Loucy (cell line): Measurements from ENCODE around the gene INTS6.

ENCODE experiments used
- H2AFZ ChIP-seq: fragments of 200-600 bp; sonication (generic); 2 replicates; pipeline ENCODE4 v1.6.0; 2016; ENCODE audit warnings: antibody characterized with exemption, mild to moderate bottlenecking, low read length, moderate library complexity
- H3F3A ChIP-seq: fragments of 200-600 bp; 2 replicates; pipeline ENCODE4 v1.6.0; 2016; ENCODE audit warnings: antibody characterized with exemption, low read depth, mild to moderate bottlenecking
- H3K27me3 ChIP-seq: fragments of 200-600 bp; sonication (generic); 2 replicates; pipeline ENCODE4 v1.6.1; 2014; ENCODE audit warnings: low read length, mild to moderate bottlenecking; ENCODE audit not compliant: insufficient read depth, poor library complexity, severe bottlenecking
- H3K36me3 ChIP-seq: fragments of 200-600 bp; sonication (generic); 2 replicates; pipeline ENCODE4 v1.6.1; 2016; ENCODE audit warnings: low read length; ENCODE audit not compliant: insufficient read depth
- H3K4me1 ChIP-seq: fragments of 200-600 bp; sonication (generic); 2 replicates; pipeline ENCODE4 v1.5.1; 2014; ENCODE audit warnings: low read length, mild to moderate bottlenecking; ENCODE audit not compliant: insufficient read depth, poor library complexity, severe bottlenecking
- H3K4me2 ChIP-seq: fragments of 200-600 bp; sonication (generic); 2 replicates; pipeline ENCODE4 v1.6.0; 2014; ENCODE audit warnings: antibody characterized with exemption, low read length, low read depth, mild to moderate bottlenecking; ENCODE audit not compliant: poor library complexity, severe bottlenecking
- H3K4me3 ChIP-seq: fragments of 200-600 bp; sonication (generic); 2 replicates; pipeline ENCODE4 v1.5.1; 2014; ENCODE audit warnings: low read length, mild to moderate bottlenecking, mixed read lengths; ENCODE audit not compliant: poor library complexity, severe bottlenecking
- H3K79me2 ChIP-seq: fragments of 200-600 bp; sonication (generic); 2 replicates; pipeline ENCODE4 v1.6.1; 2014; ENCODE audit warnings: low read length; ENCODE audit not compliant: insufficient read depth
- H3K9ac ChIP-seq: fragments of 200-600 bp; sonication (generic); 2 replicates; pipeline ENCODE4 v1.6.0; 2014; ENCODE audit warnings: mild to moderate bottlenecking, low read depth, low read length, moderate library complexity; ENCODE audit not compliant: poor library complexity, severe bottlenecking
- H3K9me2 ChIP-seq: fragments of 200-600 bp; sonication (generic); replicated peaks from 2 replicates; pipeline ENCODE4 v1.6.1; 2016; ENCODE audit warnings: low read depth, low read length, mixed read lengths
- H3K9me3 ChIP-seq: fragments of 200-600 bp; sonication (generic); 2 replicates; pipeline ENCODE4 v1.6.1; 2014; ENCODE audit warnings: mild to moderate bottlenecking, antibody characterized with exemption, low read length, low read depth; ENCODE audit not compliant: insufficient read depth
- H4K20me1 ChIP-seq: fragments of 200-600 bp; sonication (generic); 2 replicates; pipeline ENCODE4 v1.6.0; 2014; ENCODE audit warnings: antibody characterized with exemption, low read length, mild to moderate bottlenecking; ENCODE audit not compliant: insufficient read depth, poor library complexity, severe bottlenecking
- EZH2phosphoT487 ChIP-seq: fragments of 200-600 bp; IDR thresholded peaks from 2 replicates; pipeline ENCODE4 v1.6.1; 2018; ENCODE audit warnings: antibody characterized with exemption, mild to moderate bottlenecking, moderate library complexity, borderline replicate concordance
- TF ChIP-seq, protein P1 (sequence below): fragments of 200-600 bp; sonication (generic); conservative IDR thresholded peaks from 2 replicates; pipeline ENCODE4 v1.5.1; 2014; ENCODE audit warnings: mild to moderate bottlenecking, antibody characterized with exemption, low read length

The INTS6 gene

GRCh38 chr13:51357928-51358595 is 94.8 kb downstream of the INTS6 start:
- no peaks in the 10 kb centered on the region for H4K20me1 ChIP-seq
- H2AFZ ChIP-seq: no peak overlapping the region
- TF ChIP-seq, protein P1, sequence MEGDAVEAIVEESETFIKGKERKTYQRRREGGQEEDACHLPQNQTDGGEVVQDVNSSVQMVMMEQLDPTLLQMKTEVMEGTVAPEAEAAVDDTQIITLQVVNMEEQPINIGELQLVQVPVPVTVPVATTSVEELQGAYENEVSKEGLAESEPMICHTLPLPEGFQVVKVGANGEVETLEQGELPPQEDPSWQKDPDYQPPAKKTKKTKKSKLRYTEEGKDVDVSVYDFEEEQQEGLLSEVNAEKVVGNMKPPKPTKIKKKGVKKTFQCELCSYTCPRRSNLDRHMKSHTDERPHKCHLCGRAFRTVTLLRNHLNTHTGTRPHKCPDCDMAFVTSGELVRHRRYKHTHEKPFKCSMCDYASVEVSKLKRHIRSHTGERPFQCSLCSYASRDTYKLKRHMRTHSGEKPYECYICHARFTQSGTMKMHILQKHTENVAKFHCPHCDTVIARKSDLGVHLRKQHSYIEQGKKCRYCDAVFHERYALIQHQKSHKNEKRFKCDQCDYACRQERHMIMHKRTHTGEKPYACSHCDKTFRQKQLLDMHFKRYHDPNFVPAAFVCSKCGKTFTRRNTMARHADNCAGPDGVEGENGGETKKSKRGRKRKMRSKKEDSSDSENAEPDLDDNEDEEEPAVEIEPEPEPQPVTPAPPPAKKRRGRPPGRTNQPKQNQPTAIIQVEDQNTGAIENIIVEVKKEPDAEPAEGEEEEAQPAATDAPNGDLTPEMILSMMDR: no peak
- TF ChIP-seq EZH2phosphoT487: no peak
- no peaks in the 10 kb centered on the region for H3K27me3 ChIP-seq
- H3K36me3 ChIP-seq: no peaks in the 10 kb centered on the region
- H3K79me2 ChIP-seq: no peaks in the 10 kb centered on the region
- no peaks in the 10 kb centered on the region for H3F3A ChIP-seq
- no peaks in the 10 kb centered on the region for H3K9me3 ChIP-seq
- H3K4me2 ChIP-seq: no peak overlapping the region
- H3K9me2 ChIP-seq: no peaks in the 10 kb centered on the region
- no peak overlapping the region for H3K4me3 ChIP-seq
- no peak overlapping the region for H3K9ac ChIP-seq
- no peaks in the 10 kb centered on the region for H3K4me1 ChIP-seq

DNA sequence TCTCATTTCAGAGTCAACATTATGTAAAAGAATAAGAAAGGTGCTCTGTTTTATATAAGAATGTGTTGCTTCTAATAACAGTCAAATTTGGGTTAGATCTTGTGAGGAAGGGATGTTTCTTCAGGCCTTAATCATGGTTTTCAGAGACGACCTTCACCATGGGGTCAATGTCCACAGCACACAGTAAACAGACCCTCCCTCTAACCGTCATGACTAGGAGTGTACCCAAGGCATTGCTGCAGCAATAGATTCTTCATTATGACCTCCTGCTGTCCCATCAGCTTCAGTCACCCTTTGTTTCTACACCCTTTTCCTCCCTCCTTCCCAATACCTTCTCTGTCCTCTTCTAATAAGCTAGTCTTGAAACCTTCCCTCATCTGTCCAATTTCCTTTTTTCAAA is 97.6 kb downstream of the INTS6 start:
- H2AFZ ChIP-seq: no peak overlapping the region
- no peaks in the 10 kb centered on the region for H3K9me3 ChIP-seq
- H3K9me2 ChIP-seq: no peaks in the 10 kb centered on the region
- H3K27me3 ChIP-seq: no peaks in the 10 kb centered on the region
- H4K20me1 ChIP-seq: no peaks in the 10 kb centered on the region
- no peak for TF ChIP-seq EZH2phosphoT487
- TF ChIP-seq, protein P1: no peak
- H3K79me2 ChIP-seq: no peaks in the 10 kb centered on the region
- no peak overlapping the region for H3K4me2 ChIP-seq
- H3K9ac ChIP-seq: no peak overlapping the region
- no peaks in the 10 kb centered on the region for H3F3A ChIP-seq
- no peaks in the 10 kb centered on the region for H3K4me1 ChIP-seq
- no peak overlapping the region for H3K4me3 ChIP-seq
- H3K36me3 ChIP-seq: no peaks in the 10 kb centered on the region

DNA sequence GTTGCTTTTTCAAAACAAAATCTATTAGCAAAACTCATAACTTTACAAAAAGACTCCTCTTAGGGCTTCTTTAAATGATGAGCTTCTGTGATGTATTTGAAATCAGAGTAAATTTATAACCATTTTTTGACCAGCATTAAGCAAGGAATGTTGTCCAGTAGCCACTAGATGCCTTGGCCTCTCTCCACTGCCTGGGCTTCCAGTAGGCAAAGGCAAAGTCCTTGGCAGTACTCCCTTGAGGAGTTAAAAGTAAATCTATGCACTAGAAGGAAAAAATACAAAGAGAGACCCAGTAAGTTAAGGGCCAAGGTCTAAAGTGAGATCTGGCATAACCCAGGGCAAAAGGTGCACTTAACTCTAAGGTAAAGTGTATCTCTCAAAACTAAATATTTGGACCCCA is 103.8 kb downstream of the INTS6 start:
- H3F3A ChIP-seq: no peaks in the 10 kb centered on the region
- H3K9me2 ChIP-seq: no peaks in the 10 kb centered on the region
- H3K4me1 ChIP-seq: no peaks in the 10 kb centered on the region
- no peak overlapping the region for H3K4me2 ChIP-seq
- H4K20me1 ChIP-seq: no peaks in the 10 kb centered on the region
- no peaks in the 10 kb centered on the region for H3K36me3 ChIP-seq
- H3K4me3 ChIP-seq: no peak overlapping the region
- H3K79me2 ChIP-seq: no peaks in the 10 kb centered on the region
- H3K9ac ChIP-seq: no peak overlapping the region
- H2AFZ ChIP-seq: no peak overlapping the region
- no peak for TF ChIP-seq EZH2phosphoT487
- no peaks in the 10 kb centered on the region for H3K9me3 ChIP-seq
- no peaks in the 10 kb centered on the region for H3K27me3 ChIP-seq
